Fibroblast of skin of left quadriceps (primary cell): ENCODE measurements around the gene IL3.

Experiments
- DNase-seq, 2 experiments: peaks; one replicate each; pipeline ENCODE4 v3.0.0-alpha.2; 2013; ENCODE audit warnings: low read depth in 2 of 2

Gene IL3

DNA sequence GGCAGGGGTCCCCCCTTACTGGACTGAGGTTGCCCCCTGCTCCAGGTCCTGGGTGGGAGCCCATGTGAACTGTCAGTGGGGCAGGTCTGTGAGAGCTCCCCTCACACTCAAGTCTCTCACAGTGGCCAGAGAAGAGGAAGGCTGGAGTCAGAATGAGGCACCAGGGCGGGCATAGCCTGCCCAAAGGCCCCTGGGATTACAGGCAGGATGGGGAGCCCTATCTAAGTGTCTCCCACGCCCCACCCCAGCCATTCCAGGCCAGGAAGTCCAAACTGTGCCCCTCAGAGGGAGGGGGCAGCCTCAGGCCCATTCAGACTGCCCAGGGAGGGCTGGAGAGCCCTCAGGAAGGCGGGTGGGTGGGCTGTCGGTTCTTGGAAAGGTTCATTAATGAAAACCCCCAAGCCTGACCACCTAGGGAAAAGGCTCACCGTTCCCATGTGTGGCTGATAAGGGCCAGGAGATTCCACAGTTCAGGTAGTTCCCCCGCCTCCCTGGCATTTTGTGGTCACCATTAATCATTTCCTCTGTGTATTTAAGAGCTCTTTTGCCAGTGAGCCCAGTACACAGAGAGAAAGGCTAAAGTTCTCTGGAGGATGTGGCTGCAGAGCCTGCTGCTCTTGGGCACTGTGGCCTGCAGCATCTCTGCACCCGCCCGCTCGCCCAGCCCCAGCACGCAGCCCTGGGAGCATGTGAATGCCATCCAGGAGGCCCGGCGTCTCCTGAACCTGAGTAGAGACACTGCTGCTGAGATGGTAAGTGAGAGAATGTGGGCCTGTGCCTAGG lies 13.0 kb downstream of the IL3 start, which contains the start of gene CSF2:
TSS of gene CSF2 (plus strand) at position 559 of the 783 bp plus-strand sequence. CDS start at position 594, 35 bp downstream.
- DNase-seq, result no peak

DNA sequence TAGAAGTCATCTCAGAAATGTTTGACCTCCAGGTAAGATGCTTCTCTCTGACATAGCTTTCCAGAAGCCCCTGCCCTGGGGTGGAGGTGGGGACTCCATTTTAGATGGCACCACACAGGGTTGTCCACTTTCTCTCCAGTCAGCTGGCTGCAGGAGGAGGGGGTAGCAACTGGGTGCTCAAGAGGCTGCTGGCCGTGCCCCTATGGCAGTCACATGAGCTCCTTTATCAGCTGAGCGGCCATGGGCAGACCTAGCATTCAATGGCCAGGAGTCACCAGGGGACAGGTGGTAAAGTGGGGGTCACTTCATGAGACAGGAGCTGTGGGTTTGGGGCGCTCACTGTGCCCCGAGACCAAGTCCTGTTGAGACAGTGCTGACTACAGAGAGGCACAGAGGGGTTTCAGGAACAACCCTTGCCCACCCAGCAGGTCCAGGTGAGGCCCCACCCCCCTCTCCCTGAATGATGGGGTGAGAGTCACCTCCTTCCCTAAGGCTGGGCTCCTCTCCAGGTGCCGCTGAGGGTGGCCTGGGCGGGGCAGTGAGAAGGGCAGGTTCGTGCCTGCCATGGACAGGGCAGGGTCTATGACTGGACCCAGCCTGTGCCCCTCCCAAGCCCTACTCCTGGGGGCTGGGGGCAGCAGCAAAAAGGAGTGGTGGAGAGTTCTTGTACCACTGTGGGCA lies 13.8 kb downstream of the IL3 start:
- DNase-seq, result no peak

DNA sequence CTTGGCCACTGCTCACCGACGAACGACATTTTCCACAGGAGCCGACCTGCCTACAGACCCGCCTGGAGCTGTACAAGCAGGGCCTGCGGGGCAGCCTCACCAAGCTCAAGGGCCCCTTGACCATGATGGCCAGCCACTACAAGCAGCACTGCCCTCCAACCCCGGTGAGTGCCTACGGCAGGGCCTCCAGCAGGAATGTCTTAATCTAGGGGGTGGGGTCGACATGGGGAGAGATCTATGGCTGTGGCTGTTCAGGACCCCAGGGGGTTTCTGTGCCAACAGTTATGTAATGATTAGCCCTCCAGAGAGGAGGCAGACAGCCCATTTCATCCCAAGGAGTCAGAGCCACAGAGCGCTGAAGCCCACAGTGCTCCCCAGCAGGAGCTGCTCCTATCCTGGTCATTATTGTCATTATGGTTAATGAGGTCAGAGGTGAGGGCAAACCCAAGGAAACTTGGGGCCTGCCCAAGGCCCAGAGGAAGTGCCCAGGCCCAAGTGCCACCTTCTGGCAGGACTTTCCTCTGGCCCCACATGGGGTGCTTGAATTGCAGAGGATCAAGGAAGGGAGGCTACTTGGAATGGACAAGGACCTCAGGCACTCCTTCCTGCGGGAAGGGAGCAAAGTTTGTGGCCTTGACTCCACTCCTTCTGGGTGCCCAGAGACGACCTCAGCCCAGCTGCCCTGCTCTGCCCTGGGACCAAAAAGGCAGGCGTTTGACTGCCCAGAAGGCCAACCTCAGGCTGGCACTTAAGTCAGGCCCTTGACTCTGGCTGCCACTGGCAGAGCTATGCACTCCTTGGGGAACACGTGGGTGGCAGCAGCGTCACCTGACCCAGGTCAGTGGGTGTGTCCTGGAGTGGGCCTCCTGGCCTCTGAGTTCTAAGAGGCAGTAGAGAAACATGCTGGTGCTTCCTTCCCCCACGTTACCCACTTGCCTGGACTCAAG lies 14.6 kb downstream of the IL3 start:
- DNase-seq, result no peak

DNA sequence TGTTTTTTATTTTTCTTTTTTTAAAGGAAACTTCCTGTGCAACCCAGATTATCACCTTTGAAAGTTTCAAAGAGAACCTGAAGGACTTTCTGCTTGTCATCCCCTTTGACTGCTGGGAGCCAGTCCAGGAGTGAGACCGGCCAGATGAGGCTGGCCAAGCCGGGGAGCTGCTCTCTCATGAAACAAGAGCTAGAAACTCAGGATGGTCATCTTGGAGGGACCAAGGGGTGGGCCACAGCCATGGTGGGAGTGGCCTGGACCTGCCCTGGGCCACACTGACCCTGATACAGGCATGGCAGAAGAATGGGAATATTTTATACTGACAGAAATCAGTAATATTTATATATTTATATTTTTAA lies 15.2 kb downstream of the IL3 start:
- DNase-seq, result no peak

DNA sequence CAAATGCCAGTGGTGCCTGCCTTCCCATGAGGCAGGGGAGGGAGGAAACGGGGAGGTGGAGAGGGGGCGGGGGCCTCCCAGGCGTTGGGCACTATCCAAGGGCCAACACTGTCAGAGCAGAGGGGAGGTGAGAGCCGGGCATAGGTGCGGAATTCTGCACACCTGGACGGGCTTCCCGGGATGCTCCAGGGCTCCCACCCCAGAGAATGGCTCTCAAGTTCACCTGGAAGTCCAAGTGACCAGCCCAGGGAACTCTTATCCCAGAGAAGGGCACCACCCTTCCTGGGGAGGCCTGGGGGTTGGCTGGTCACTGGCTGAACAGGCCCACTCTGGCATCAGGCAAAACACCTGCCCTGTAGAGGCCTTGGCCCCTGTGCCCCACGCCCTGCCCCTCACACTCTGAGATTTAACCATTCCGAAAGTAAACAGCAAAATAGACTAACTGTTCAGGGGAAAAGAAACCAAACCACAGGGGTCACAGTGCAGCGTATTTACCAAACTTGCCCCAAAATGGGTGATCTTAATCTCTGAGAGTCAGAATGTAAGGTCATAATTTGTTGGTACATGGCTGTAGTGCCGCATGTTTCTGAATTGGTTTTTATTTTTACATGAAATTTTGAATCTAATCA lies 15.9 kb downstream of the IL3 start:
- no peak for DNase-seq

DNA sequence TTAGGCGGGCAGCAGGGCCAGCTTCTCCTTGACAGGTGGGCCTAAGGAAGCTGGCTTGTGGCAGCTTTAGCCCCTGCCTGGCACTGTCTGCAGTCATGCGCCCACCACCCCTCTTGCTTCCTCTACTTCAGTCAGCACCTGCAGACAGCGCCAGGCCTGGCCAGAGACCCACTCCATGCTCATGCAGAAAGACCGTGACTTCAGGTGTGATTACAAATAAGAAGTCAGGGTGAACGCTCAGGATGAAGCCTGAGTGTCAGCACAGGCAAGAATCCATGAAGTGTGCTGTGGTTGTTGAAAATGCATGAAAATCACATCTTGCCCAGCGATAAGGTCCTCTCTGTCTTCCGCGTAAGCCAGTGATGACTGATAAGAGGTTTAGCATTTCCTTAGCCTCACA lies 16.5 kb downstream of the IL3 start:
- no peak for DNase-seq

DNA sequence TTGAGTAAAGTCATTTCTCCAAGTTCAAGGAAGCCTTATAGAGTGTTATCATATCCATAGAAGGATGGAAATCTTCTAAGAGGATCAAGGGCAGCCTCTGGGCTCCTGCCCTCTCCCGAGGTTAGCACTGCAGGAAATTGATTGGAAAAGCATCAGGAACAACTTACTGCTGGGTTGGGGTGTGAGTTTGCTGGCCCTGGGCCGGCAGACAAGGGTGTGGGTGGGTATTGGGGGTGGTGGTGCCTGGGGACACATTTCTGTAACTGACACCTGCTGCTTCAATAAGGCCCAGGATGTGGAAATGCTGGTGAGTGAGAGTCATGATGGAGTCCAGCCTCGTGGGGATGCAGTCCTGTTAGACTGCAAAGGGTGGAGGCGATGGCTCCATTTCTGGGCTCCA lies 18.6 kb downstream of the IL3 start:
- no peak for DNase-seq

DNA sequence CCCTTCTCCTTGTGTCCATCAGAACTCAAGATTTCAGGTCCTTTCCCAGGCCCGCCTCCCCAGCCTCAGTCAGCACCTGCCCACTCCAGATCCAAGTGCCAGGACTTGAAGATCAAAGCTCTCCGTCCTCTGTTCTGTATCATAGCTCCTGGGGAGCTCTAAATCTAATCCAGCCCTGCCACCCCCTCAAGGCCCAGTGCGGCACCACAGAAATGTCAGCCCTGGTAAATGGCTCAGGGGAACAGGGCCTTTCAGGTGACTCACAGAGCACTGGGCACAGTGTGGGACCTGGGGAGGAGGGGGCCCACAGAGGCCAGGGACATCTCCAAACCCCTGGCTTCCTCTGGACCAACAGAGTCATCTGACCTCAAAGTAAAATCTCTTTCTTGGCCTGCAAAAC lies 19.2 kb downstream of the IL3 start:
- no peak for DNase-seq

DNA sequence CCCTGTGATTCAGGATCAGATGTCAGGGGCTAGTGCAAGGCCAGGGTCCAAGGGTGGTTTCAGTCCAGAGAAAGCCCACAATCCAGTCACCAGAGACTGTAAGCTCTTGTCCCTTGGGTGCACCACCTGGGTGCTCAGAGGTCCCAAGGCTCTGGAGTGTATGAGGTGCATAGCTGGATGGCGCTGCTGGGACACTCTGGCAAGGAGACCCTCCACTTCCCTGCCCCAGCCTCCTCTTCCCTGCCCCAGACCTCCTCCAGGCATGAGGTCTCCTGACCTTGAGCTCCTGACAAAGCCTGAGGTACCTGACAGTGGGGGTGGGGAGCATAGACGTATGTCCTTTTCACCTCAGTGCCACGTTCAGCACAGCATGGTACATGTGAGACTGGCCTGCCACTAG lies 20.1 kb downstream of the IL3 start:
- DNase-seq, result no peak

DNA sequence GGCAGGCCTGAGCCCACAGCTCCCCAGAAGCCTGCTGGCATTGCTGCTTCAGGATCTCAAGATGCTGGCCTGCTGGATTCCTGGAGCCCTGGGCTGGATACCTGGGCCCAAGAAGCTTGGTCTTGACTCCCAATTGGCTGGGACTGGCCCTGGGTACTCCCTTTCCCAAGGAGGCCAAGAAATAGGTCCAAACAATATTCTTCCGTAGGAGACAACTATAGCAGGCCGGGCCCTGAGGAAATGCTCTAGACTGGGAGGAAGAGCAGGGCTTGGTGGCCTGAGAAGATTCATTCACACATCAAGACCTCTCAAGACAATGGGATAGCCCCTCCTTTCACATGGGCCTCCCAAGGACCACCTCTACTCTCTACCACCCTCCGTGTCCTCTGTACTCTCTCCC lies 21.0 kb downstream of the IL3 start:
- DNase-seq, result no peak

DNA sequence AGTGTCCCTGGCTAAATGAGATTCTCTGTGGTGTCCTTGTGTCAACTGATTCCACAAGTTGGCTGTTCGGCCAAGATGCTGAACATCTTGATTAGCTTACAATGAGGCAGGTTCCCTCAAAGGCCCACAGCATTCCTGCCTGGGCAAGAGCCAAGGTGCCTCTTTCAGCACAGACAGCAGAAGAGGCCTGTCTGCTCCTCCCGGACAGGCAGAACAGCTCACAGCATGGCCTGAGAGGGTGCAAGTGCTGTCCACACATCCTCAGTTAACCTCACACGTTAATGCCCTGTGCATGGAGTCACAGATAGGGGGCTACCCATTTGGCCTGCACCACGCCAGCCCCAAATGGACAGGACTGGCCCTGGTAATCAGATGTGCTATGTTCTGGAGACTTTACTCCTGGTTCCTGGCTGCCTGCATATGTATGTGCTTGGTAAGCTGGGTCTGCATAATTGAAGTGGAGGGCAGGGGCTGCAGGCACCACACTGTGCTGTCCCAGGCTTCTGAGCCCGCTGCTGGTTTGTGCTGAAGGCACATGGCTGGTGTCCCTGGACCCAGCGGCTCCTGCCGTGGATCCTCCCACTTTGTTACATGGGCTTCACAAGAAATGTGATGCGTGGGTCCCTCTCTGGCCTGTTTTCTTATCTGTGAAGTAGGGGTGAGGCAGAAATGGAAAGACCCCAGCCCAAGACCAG lies 22.0 kb downstream of the IL3 start:
- no peak for DNase-seq

DNA sequence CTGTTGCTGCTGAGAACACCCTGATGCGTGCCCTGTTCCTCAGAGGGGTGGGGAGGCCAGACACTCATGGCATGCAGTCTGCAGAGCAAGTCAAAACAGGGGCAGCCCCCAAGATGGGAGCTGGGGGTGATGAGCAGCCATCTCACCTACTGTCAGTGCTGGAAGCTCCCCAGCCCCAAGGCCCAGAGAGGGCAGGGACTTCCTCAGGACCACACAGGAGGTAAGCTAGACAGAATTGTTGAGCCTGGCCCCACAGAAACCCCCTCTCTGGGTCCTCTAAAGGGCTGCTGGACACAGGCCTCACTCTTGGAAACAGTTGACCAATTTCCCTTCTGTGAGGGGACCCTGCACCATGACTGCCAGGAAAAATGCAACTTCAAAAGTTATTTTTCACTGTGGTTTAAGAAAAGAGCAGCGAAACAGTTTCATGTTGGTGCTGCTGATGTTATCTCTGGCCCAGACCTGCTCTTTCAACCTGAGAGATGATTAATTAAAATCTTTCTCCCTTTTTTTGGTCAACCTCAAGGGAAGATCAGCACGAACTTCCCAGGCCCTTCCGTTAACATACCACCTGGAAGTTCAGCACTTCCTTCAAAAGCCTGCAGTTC lies 22.7 kb downstream of the IL3 start:
- DNase-seq, result no peak

DNA sequence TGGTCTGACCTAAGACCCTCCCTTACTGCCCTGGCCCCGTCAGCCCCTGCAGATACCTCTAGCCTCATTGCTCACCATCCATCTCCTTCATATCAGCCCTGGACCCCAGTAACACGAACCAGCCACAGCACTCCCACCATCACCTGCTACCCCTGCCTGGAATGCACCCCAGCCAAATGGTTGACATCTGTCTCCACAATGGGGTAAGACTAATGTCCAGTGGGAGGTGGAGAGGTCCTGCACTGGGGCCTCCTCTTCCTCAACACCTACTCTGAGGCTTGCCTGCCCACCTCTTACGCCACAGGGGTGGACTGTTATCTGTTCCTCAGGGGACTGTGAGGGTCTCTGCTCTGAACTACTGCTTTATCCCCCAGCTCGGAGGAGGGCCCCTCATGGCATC lies 25.2 kb downstream of the IL3 start:
- no peak for DNase-seq

DNA sequence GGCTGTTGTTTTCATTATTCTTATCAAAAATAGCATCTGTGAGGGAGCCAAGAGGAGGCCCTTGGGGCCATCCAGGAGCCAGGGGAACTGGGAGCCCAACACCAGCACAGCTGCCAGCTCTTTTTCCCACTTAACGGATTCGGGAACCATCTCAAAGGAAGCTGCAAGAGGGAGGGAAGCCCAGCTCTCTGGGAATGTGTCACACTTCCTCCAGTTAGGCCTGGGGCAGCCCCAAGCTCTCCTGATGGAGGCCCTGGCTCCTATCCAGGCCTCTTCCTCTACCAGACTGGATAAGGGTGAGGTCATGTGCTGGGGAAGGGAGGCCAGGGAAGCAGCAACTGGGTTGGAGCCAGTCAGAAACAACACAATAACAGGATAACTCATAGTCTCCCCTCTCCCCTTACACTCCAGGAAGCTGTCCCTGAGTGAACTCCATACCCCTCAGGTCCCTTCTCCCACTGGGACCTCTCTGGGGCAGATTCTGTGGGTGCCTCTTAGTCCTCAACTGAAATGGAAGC lies 25.9 kb downstream of the IL3 start:
- peak; percentile 77 to 81 for DNase-seq

DNA sequence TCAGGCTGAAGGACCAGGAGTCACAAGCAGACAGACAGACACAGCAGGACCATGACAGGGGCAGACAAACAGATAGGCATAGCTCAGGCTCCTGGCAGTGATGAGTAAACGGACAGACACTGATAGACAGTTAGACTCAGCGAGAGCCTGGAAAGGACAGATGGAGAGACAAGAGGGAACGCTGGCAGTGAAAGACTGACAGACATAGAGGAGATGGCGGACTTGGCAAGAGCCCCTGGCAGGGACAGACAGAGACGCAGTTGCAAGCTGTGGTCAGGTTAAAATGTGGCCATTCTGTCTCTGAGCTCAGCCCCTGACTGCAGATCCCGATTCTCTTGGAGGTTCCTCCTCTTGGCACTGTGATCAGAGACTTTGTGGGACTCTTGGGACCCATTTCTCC lies 26.7 kb downstream of the IL3 start:
- no peak for DNase-seq

DNA sequence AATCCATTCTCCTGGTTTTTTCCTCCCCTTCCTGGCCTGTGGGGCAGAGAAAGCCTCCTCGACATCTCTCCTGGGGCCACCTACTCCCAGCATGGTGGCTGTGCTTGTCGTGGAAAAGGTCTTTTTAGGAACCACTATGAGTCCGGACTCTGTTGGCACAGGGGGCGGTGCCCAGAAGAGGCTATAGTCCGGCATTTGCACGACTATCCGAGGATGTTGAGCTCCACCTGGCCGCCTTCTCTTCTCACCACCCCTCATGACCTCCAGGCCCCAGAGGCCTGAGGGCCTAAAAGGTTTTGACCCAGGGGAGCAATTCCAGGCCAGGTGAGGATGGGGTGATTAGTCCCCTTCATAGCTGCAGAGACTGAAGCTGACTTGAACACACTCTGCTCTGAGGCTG lies 27.2 kb downstream of the IL3 start:
- DNase-seq, result no peak

DNA sequence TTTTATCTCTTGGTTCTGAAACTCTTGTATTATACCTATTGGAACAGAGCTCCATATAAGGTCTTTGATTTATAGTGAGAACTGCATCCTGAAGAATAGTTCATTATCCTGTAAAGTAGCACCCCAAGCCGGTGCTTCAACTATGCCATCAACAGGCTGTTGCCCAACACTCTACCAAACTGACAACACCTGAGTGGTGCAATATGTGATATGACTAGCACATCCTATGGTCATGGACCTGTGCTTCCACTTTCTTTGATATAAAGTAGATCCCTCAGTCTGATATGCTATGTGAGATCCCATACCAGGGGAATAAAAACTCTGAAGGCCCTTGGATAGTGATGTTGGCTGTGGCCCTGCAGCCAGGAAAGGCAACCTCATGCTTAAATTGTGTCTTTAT lies 28.9 kb downstream of the IL3 start:
- DNase-seq, result no peak

DNA sequence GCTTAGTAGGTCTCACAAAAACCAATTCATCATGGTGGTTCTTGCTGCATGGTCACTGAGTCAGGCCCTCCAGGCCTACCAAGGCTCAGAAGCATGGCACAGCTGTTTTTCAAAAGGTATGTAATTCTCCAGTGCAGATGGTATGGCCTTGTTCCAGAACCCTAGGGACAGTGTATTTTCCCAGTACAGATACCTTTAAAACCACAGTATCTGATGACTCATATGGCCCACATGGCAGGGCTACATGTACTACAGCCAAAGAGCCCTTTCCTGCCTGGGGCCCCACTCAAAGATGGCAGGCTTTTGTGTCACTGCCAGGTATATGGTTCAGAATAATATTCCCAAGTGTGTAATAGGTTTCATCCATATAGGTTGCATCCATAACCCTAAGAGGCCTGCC lies 29.7 kb downstream of the IL3 start:
- peak; percentile 53 to 55 for DNase-seq

DNA sequence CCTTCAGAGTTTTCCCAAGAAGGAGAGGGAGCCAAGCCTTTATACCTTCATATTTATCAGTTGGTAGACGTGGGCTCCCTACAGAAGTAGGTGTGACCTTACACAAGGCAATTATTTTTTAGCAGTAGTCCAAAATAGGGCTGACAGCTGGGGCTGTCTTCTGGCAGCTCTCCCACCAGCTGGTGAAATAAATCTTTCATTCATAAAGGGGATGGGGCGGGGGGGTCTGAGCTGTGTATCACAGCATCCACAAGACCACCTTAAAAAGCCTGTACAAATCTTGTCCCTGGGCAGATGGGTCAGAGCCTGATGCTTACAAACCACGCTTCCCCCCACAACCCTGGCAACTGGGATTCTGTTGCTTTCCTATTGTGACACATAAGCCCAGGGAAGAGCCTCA lies 32.8 kb downstream of the IL3 start:
- no peak for DNase-seq

DNA sequence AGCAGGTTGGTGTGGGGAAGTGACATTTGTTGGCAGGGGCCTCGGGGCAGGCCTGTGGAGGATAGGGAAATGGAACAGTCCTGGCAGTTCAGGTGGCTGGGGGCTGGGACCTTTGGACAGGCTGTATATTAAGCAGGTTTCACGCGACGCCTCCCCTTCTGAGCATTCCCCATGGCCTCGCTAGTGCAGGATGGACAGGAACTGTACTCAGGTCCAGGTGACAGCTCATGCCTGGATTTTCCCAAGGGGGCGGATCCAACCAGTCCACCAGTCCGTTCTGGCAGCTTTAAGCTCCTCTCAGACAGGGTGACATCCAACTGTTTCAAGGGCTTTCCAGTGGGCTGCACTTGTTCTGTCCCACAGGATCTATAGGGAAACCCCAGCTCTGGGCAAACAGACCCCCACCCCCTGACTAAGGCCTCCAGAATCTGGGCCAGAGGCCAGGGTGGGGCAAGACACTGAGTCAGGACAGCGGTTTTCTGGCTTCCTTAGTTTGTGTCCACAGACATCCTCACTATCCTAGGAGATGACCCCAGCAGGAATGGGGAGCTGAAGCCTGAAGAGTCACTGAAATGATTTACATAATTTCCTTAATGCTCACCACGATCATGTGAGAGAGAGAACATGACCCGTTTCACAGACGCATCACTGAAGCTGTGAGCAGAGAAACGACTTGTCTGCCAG lies 34.1 kb downstream of the IL3 start:
- peak; percentile 75 for DNase-seq
